DND-41 (cell line): Measurements from ENCODE around the gene SIRT5.

Experiments
- CTCF ChIP-seq: IDR thresholded peaks from 2 replicates; pipeline ENCODE4 v1.5.1; 2012; ENCODE audit warnings: borderline replicate concordance, low read length, moderate library complexity, mild to moderate bottlenecking; ENCODE audit not compliant: poor library complexity, severe bottlenecking; ENCODE audit errors: extremely low read depth
- EZH2 ChIP-seq: IDR thresholded peaks from 3 replicates; pipeline ENCODE4 v1.6.1; 2012; ENCODE audit warnings: borderline replicate concordance, low read depth, mild to moderate bottlenecking, moderate library complexity, low read length, inconsistent platforms; ENCODE audit not compliant: severe bottlenecking

- no peak for TF ChIP-seq CTCF
- TF ChIP-seq EZH2: no peak
Measured at GRCh38 chr6:13561624-13562267, 12.7 kb upstream of the SIRT5 start.
